ENCODE results near the gene PXT1.
"Not testable (repeated sequence)": the region's sequence is repeated elsewhere in the genome, so short reads cannot be mapped to it uniquely, and the experiment has no call there.

Gene PXT1, protein sequence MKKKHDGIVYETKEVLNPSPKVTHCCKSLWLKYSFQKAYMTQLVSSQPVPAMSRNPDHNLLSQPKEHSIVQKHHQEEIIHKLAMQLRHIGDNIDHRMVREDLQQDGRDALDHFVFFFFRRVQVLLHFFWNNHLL

DNA sequence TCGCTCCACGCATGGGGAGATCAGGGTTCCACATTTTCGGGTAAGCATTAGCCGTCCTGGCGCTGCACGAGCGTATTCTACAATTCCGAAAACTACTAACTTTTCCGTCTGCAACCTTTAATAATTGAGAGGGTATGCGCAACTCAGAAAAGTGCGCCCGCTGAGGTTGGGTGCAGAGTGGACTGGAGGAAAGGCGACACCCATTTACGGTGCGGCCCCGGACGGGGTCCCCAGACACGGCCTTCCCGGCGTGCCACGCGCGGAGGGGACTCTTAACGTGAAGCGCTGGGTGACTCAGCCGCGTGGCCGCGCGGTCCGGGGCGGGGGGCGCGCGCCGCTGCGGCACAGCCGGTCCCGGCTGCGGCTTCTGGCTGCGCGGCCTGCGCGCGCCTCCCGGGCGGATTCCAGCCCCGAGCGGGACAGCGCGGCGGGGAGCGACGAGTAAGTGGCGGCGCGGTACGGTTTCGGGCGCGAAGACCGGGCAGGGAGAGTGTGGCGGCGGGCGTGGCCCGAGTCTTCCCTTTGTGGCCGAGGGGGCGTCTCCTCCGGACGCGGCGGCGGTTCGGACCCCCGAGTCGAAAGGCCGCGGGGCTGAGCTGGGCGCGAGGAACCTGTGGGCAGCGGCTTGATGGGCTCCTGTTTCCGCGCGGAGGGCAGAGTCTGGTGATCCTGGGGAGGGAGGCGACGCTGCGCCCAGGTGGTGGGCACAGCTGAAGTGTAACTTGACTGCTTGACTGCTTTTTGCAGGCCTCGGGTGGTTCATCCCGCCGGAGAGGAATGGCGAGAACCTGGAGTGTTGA, at the start of gene PXT1, which contains the start of gene KCTD20:
Gene PXT1 (minus strand): TSS at position 184 of the 800 bp plus-strand sequence. CDS start 16,772 bp downstream, outside the sequence.
Gene KCTD20 (plus strand): TSS at position 330 of the 800 bp plus-strand sequence. CDS start 27,098 bp downstream, outside the sequence.
- peak; percentile 92 for DNase-seq

DNA sequence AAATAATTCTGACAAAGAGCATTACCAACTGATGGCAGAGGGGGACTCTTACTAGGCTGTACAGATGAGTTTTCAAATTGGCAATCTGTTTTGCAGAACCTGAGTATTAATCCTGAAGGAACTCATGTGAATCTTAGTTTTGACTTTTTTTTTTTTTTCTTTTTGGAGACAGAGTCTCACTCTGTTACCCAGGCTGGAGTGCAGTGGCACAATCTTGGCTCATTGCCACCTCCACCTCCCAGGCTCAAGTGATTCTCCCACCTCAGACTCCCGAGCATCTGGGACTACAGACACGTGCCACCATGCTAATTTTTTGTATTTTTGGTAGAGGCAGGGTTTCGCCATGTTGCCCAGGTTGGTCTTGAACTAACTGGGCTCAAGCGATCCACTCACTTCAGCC, 49.4 kb upstream of the PXT1 start:
- DNase-seq = no peak

DNA sequence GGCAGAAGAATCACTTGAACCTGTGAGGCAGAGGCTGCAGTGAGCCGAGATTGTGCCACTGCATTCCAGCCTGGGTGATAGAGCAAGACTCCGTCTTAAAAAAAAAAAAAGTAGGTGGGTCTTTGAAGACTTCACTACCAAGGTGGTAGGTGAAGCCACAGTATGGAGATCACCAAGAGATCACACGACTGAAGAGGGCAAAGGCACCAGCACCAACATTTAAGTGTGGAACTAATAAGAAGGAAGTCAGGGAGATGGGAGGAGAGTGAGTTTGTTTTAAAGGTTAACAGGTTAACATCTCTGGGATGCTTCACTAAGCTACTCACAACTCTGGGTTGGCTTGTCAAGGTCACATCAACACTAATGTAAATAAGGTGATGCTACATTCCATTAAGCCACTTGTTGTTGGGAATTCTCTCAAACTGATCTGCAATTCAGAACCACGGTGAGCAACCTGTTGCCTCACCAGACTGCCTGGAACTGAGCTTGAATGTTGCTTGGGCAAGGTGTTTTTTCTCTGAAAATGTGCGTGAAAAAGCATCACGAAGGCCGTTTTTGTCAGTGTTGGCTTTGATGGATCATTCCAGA, 48.8 kb upstream of the PXT1 start:
- DNase-seq = no peak

DNA sequence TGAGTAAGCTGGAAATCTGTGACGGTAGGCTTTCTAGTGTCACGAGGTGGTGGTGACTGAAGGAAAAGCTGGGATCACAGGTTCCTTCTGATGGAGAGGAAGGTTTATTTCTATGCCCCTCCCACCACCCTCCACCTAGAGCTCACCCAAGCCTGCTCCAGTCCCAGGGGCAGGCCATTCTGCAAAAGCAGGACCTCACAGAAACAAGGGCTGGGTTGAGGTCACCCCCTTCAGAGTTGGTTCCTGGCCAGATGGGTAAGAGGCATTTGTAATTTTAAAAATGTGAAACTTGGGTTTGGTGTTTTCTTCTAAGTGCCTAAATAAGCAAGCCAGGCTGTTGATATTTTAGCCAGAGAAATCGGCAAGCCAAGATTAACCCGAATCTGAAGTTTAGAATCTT, 46.8 kb upstream of the PXT1 start:
- no peak for DNase-seq

DNA sequence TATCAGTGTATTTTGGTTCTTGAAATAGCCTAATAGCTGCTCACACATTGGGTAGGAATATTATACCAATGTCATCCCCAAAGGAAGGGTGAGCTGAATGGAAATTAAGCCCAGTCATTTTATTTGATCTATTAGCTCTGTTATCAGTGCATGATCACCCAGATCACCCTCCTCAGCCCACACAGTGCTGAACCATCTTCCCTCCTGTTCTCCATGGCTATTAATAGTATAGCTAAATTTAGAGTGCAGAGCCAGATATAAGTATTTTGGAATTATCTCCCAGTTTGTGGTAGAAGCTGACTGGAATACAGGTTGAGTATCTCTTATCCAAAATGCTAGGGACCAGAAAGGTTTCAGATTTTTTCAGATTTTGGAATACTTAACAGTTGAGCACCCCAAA, 45.6 kb upstream of the PXT1 start:
- no peak for DNase-seq

DNA sequence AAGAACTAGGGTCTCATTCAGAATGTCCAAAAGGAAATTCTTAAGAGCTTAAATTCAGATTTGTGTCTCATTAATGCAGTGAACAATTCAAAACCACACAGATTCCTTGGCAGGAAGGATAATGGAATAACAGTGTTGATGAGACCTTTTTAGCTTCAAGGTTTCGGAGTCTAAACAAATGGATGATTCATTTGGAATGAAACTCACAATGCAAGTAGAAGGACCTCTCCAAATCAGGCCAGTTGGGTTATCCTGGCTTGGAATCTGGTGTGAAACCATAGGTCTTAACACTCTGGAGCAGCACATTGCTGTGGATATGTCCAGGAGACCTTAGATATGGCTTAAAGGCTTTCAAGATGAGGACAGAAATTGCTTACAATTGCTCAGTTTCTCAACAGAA, 45.0 kb upstream of the PXT1 start:
- no peak for DNase-seq

DNA sequence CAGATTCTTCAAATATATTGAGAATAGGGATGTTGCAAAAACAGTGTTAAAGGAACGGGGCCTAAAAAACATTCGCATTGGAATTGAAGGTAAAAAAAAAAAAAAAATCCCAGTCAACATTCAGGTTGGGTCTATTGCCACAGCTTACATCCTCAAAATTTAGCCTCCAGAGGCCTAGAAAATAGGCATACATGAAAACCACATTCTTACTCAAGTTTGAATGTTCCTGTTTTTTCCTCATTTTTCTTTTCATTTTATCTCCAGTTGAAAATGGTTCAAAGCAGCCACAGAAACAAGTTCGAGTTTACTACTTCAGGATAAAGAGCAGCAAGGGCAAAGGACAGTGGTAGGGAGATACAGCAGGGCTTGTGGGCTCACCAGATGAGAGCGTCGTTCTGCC, 42.1 kb upstream of the PXT1 start:
- DNase-seq = no peak

DNA sequence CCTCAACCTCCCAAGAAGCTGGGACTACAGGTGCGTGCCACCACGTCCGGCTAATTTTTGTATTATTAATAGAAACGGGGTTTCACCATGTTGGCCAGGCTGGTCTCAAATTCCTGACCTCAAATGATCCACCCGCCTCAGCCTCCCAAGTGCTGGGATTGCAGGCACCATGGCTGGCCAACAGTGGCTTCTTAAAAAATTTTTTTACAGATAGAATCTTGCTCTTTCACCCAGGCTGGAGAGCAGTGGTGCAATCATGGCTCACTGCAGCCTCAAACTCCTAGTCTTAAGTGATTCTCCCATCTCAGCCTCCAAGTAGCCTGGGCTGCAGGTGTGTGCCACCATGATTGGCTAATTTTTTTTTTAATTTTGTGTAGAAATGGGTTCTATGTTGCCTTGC, 40.7 kb upstream of the PXT1 start:
- not testable (repeated sequence) for DNase-seq

DNA sequence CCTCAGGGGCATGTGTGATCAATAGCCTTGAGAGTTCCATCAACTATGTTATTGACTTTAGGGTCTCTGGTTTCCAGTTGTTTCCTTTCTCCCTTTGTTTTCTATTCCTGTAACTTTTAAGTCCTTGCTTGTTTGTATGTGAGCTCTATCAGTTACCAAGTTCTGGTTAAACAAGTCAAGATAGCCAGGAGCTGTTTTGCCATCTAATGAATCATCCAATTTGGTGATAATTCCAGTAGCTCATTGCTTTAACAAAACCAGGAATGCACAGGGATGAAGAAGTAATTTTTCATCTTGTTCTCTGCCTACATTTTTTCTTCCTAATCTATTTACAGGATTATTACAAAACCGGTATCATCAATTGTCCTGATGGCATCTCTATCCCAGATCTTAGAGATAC, 36.6 kb upstream of the PXT1 start:
- no peak for DNase-seq

DNA sequence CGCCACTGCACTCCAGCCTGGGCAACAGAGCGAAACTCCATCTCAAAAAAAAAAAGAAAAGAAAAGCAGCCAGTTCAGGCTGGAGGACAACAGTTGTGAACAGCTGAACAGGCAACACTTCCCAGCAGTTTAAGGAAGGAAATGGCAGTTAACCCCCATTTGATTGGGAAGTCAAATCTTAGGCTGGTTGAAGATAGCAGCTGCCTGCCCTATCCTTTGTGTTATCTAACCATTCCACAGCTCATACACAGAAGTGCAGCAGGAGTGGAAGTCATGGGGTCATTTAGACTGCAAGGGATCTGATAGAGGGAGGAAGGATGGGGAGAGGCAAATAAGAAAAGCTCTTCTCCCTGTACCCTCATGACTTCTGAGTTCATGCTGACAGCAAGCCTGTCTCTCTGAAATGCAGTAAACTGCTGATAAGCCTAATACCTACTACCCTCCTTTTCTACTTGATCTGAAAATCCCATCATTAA, 35.4 kb upstream of the PXT1 start:
- DNase-seq = no peak

DNA sequence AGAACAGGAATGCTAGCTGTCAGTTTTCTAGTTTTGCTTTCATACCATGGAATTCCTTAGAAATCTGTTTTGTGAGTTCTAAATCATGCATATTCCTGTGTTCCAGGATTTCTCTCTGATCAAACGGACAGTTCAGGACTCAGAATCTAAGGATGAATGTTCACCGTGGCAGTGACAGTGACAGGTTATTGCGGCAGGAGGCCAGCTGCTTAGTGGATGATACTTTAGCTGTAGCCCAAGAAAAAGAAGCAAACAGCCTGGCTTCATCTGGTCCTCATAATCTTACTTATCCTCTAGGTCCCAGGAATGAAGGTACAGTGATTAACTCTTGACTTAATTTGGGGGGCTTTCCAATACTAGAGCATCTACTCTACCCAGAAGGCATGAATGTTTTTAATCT, 27.3 kb upstream of the PXT1 start:
- no peak for DNase-seq

DNA sequence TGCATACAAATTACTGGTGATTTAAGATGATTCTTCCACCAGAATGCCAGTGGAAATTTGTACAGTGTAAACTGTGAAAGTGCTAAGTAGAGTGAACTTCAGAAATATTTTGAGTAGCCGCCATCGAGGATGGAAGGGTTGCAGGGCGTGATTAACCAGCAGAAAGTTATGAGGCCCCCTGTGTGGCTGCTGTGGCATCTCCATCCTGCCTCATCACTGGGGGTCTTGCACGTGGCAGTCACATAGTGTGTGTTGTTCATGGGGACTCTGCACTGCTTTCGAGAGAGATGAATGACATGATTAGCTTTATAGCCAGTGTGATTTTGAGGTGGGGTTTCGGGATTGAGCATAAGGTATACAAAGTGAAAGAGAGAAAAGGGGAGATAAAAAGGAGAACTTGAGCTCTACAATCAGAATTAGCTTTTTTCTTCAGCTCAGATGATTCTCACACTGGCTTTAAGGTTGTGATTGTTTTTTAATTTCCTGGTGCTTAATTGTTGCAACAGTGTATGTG, 26.6 kb upstream of the PXT1 start:
- no peak for DNase-seq

DNA sequence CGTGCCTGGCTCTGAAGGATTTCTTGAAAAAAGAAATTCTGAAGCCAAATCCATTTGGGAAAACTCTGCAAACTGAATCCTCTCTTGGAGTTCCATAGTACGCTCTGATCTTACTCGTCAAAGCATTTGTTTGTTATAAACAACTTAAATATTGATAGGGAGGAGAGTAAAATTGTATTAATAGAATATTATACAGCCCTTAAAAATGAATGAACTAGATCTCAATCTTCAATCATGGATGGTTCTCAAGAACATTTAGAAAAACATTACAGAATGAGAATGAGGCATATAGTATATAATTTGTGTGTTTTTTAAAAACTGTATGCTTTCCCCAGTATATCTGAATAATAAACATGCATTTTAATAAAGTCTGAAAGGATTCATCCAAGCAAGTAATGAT, 25.0 kb upstream of the PXT1 start:
- DNase-seq = no peak

DNA sequence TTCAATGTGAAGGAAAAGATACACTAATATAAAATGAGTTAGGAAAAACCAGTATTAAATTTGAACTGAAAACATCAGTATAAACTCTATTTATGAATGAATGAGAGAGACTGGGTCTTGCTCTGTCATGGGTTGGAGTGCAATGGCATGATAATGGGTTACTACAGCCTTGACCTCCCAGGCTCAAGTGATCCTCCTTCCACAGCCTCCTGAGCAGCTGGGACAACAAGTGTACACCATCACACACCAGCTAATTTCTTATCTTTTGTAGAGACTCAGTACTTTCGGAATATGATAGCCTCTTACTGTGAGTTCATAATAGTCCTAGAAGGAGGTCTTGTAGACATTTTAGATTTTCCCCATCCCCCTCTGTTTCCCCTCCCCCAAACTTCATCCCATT, 21.6 kb upstream of the PXT1 start:
- DNase-seq = no peak

DNA sequence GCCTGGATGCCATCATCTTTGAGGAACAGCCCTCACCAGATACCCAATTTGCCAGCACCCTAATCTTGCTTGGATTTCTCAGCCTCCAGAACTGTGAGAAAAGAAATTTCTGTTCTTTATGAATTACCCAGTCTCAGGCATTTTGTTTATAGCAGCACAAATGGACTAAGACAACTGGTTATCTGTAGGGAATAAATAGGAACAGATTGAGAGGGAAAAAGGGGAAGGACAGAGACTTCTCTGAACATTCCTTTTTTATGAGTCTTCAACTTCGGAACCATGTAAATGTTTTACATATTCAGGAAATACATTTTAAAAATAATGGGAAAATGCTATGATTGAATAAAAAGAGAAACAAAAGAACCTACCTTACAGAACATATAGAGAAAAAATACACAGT, 21.0 kb upstream of the PXT1 start:
- no peak for DNase-seq

DNA sequence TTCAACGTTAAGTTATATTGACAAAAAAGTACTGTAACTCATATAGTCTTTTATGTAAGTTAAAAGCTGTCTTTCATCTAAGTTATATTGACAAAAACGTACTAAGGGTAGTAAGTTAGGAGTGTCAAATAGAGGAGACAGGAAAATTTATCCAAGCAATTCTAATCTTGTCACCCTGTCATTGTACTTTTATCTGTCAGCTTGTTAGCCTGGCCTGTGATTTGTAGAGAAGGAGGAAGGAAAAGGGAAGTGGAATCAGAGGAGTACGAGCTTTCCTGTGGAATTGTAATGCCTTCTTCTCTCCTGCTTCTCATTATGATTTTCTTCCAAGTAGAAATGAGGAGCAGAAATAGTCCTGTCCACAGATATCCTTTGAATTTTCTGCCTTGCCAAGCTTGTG, 19.0 kb upstream of the PXT1 start:
- no peak for DNase-seq

DNA sequence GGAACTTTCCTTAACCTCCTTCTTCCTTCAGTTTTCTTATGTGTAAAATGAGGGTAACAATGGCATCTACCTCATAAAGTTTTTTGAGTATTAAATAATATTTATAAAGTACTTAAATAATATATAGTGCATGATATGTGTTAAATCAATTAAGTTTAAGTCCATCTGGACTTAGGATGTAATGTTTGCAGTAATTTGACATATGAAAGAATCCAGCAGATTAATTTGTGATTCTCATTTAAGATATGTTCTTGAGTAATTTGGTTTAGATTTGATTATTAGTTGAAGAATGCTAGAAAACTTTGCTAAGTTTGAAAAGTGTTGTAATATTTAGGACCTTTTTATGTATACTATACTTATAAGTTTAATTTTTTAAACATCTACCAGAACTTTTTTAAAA, 18.3 kb upstream of the PXT1 start:
- DNase-seq = no peak

DNA sequence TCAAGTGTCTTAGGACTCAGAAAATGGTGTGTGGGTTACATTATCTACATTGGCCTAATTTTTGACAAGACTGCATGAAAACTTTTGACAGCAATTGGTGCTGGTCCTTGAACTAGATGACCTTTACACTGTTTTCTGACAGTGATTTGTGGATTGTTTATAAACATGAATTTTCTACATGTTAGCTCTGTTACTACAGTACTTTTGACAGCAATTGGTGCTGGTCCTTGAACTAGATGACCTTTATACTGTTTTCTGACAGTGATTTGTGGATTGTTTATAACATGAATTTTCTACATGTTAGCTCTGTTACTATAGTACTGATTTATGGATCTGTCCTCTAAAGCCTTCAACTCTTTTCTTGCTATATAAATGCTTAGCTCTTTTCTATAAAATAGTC, 16.8 kb upstream of the PXT1 start:
- no peak for DNase-seq

DNA sequence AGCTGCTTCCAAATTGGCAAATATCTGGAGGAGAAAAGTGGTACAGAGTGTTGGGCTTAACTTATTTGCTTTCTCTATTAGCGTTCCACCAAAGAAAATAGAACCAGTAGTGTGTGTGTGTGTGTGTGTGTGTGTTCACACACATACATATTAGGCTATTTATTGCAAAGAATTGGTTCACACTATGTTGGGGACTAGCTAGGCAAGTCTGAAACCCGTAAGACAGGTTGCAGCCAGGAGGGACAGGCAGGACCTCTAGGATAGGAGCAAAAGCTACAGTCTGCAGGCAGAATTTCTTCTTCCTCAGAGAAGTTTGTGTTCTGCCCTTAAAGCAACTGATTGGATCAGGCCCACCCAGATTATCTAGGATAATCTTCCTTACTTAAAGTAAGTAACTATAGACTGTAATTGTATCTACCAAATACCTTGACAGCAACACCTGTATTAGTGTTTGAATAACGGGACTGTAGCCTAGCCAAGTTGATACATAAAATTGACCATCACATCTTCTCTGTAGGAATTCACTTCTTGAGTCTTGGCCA, 12.9 kb upstream of the PXT1 start:
- DNase-seq = no peak

DNA sequence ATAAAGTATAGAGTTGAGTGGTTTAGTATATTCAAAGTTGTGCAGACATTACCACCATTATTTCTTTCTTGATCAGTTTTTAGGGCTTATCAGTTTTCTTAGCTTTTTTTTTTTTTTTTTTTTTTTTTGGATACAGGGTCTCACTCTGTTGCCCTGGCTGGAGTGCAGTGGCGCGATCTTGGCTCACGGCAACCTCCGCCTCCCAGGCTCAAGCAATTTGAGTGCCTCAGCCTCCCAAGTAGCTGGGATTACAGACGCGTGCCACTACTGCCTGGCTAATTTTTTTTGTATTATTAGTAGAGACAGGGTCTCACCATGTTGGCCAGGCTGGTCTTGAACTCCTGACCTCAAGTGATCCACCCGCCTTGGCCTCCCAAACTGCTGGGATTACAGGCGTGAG, 10.2 kb upstream of the PXT1 start:
- DNase-seq = not testable (repeated sequence)

DNA sequence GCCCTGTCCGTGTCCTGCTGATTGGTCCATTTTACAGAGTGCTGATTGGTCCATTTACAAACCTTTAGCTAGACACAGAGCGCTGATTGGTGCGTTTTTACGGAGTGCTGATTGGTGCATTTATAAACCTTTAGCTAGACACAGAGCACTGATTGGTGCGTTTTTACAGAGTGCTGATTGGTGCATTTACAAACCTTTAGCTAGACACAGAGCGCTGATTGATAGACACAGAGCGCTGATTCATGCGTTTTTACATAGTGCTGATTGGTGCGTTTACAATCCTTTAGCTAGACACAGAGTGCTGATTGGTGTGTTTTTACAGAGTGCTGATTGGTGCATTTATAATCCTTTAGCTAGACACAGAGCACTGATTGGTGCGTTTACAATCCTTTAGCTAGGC, 6.5 kb upstream of the PXT1 start:
- not testable (repeated sequence) for DNase-seq

DNA sequence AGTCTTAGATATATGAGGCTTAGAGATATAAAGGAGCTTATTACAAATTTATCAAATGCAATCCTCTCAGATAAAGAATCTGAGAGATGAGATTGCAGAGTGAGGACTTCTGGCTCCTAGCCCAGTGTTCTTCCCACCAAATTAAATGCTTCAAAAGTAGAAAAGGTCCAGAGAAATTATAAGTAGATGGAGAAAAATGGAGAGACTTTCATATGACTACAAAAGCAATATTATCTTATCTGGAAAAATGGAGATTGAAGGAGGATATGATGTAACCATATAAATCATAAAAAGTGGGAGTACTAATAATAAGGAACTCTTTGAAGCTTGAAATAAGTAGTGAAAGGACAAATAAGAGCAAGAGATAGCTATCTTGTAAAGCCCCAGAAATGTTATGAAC, 3.0 kb upstream of the PXT1 start:
- no peak for DNase-seq

DNA sequence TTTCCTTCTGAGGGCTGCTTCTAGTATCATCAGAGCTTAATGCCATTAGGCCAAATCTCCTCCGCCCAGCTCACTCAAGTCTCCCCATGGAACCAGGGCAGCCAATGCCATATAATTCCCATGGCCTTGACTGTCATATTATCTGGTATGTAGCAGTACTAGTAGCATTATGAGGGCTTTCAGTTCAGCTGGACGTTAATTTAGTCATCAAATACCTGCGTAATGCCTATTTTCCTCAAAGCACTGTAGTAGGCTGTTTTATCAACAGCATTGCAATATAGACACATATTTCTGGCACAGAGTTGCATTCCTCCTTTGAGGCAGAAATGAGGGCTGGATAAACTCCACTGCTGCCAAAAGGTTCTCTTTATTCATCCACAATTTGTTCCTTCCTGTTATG, 1.8 kb upstream of the PXT1 start:
- no peak for DNase-seq

All from activated CD4-positive, alpha-beta T cell treated with anti-CD3 and anti-CD28 coated beads for 48 hours (primary cell).